Astrocyte of the cerebellum (primary cell): ENCODE data around the gene ACKR2.

Experiments used
- DNase-seq: peaks from one replicate; pipeline ENCODE4 v3.0.0-alpha.2; 2011; ENCODE audit warnings: low read depth
- H3K4me3 ChIP-seq: 2 replicates; pipeline ENCODE4 v1.5.1; 2011; ENCODE audit warnings: mild to moderate bottlenecking, low read depth, low read length, moderate library complexity
- in situ Hi-C: cut with HindIII; loops from 2 replicates; pipeline ENCODE4 v1.10.0; 2017; ENCODE audit warnings: low sequenced_read_pairs
- TF ChIP-seq, protein P1 (sequence below): IDR thresholded peaks from 2 replicates; pipeline ENCODE4 v1.5.1; 2012; ENCODE audit warnings: low read length, low read depth, moderate library complexity, mild to moderate bottlenecking; ENCODE audit errors: missing control alignments

ACKR2 gene

DNA sequence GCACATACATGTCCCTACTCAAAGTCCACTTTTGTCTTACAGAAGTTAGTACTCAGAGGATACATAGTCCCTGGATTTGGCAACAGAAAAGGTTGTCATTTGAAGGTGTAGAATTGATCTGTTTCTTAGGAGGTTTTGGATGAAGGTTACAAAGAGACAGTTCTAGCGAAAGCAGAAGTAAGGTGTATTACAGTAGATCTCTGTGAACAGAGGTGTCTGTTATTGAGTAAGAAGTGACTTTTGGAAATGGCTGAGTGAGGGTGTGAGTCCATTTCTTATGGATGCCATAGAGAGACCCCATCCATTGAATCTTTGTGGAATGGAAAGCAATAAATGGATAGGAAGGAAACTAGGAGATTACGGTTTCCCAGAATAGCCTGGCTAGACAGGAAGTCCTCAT lies 102.3 kb downstream of the ACKR2 start:
- in situ Hi-C loops = no loop called here

DNA sequence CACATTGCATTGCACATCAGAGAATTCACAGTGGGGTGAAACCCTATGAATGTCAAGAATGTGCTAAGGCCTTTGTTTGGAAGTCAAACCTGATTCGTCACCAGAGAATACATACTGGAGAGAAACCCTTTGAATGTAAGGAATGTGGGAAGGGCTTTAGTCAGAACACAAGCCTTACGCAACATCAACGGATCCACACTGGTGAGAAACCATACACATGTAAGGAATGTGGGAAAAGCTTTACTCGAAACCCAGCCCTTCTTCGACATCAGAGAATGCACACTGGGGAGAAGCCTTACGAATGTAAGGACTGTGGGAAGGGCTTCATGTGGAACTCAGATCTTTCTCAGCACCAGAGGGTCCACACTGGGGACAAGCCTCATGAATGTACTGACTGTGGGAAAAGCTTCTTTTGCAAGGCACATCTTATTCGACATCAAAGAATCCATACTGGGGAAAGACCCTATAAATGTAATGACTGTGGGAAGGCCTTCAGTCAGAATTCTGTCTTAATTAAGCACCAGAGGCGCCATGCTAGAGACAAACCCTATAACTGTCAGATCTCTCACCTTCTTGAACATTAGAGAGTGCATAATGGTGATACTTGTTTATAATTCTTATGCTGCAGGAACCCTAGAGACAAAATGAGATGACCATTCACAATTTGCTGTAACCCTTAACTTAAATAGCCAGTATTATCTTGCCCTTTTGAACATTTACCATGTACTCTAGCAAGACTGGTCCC lies 105.7 kb downstream of the ACKR2 start:
- H3K4me3 ChIP-seq = no peak overlapping the region
- TF ChIP-seq, protein P1, sequence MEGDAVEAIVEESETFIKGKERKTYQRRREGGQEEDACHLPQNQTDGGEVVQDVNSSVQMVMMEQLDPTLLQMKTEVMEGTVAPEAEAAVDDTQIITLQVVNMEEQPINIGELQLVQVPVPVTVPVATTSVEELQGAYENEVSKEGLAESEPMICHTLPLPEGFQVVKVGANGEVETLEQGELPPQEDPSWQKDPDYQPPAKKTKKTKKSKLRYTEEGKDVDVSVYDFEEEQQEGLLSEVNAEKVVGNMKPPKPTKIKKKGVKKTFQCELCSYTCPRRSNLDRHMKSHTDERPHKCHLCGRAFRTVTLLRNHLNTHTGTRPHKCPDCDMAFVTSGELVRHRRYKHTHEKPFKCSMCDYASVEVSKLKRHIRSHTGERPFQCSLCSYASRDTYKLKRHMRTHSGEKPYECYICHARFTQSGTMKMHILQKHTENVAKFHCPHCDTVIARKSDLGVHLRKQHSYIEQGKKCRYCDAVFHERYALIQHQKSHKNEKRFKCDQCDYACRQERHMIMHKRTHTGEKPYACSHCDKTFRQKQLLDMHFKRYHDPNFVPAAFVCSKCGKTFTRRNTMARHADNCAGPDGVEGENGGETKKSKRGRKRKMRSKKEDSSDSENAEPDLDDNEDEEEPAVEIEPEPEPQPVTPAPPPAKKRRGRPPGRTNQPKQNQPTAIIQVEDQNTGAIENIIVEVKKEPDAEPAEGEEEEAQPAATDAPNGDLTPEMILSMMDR = no peak
- no peak for DNase-seq
- in situ Hi-C loops = loop anchor here (5.0 kb wide), 1 partner anchor 53 kb away; no protein-coding TSS in a partner anchor

More for the DNA sequence above, 102.3 kb downstream of the ACKR2 start:
- DNase-seq = no peak
- TF ChIP-seq, protein P1 = no peak
- no peak overlapping the region for H3K4me3 ChIP-seq
